Activated T-helper 1 cell treated with Interleukin-2 at 50 U/mL for 16 hours (primary cell): ENCODE data around the gene ZBED4.

ENCODE experiments used
- DNase-seq: peaks from one replicate; pipeline ENCODE4 v3.0.0-alpha.2; 2020; ENCODE audit warnings: low read depth

The ZBED4 gene

DNA sequence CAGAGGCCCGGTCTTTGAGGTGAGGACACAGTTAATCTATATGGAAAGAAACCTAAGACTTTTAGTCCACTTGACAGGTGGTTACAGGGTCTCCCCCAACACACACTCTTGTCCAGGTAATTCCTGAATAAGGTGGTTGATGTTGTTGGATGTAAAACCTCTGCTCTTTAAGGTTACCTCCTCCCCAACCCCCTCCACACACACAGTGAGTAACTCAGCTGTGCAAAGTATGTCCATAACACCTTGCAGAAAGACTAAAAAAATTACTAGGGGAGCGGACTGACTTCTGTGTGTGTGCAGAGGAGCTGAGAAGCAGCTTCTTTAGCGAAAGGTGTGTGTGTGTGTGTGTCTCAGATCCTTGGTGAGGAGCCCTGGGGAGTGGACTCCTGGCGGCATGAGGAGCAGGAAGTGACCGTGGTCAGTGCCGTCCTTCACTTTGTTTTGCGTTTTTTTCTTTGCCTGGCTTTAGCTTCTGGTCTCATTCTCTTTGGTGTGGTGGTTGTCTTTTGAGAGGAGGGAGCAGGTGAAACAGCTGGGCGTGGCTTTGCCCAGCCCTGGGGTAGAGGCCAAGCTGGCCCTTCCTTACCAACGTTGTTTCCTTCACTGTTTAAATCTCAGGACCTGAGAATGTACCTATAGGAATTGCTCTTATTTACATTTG is 1.7 kb downstream of the ZBED4 start:
- no peak for DNase-seq

DNA sequence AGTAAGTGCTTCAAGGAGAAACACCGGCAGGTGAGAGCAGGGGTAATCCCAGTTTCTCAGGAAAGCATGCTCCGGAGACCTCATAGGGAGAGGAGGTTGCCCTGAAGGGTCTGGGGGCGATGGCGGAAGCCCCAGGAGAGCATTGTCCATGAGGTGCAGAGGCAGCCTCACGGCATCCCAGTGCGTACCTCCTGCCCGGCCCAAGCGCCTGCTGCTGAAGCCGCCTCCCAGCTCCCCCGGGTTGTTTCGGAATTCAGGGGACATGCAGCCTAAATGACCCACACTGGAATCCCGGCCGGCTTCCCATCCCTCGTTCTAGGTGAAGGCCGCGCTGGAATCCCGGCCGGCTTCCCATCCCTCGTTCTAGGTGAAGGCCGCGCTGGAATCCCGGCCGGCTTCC is 2.7 kb downstream of the ZBED4 start:
- DNase-seq: no peak

DNA sequence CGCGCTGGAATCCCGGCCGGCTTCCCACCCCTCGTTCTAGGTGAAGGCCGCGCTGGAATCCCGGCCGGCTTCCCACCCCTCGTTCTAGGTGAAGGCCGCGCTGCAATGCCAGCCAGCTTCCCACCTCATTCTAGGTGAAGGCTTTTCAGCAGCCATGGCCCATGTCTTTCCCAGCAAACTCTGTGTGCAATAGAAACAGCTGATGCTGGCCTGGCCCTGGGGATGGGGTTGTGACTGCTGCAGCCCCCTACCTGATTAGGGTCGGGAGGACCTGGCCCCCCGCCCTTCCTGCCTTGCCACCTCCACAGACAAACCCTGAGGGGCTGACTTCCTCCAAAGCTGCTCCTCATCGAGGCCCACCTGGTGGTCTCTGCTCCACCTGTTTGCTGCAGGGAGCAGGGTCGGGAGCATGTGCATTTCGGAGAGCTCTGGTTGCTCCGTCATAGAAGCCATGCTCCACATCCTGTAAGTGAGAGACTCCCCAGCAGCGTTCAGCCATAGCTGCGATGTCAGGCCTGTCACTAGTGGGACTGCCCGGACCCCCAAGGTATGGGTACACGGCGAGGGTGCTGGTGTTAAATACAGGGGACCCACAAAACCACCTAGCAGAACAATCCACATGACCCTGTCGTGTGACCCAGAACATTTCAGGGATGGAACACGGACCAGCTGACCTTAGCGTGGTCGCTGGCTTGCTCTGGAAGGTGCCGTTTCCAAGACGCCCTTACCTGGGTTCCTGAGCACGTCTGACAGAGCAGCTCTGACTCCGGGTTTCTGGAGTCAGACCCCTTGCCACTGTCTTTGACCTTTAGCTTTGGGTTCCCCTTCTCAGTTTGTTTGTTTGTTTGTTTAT is 3.3 kb downstream of the ZBED4 start:
- DNase-seq: no peak

DNA sequence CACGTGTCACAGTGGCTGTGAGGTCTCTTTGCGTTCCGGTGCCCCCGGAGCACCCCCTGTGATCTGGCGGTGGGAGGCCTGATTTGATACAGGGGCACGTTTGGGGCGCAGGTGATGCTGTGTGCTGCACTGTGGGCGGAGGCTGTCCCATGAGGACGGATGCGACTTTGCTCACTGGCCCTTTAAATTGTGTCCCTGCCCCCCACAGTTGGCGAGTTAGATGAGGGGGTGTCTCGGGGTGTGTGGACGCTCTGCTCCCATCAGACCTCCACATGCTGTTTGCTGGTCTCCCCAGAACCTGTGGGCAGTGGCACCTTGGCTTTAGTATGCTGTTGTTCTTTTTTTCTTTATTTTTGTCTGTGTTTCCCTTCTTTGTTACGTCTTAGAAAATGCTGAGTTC is 5.2 kb downstream of the ZBED4 start:
- DNase-seq: no peak

DNA sequence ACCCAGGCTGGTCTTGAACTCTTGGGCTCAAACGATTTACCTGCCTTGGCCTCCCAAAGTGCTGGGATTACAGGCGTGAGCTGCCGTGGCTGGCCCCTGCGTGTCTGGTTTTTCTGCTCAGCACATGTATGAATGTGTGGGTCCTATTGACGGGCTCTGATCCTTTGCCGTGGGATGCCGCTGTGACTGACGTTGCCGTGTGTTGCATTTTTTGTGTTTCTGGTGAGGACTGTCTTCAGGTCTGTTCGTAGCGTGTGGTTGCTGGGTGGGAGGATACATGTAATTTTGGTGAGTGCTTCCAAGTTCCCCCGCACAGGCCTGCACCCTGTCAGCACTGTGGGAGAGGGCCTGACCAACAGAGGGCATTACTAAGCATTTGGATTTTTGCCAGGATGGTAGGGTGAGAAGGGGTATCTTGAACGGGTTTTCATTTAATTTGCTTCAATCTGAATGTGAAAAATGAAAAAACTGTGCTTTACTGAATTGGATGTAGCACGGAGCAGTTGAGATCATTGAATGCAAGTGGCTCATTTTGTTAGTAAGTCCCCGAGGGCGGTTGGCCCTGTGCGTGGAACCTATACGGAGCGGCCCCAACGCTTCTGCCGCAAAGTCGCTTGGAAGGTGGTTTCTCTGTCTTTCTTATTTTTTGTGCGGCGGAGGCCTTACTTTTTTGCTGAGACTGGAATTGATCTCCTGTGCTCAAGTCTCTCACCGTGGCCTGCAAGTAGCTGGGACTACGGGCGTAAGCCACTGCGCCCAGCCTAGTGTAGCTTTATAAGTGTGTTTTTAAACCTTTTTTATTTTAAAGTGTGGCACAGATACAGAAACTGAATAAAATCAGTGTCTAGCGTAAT is 8.2 kb downstream of the ZBED4 start:
- no peak for DNase-seq

DNA sequence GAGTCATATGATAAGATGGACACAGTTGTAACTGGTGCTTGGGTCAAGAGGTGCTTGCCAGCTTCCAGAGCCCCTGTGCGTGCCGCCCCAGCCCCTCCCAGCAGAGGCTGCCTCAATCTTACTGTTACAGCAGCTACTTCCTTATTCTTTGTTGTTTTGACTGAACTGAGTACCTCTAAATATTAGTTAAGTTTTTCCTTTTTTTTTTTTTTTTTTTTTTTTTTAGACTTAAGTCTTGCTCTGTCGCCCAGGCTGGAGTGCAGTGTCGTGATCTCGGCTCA is 8.8 kb downstream of the ZBED4 start:
- no peak for DNase-seq

DNA sequence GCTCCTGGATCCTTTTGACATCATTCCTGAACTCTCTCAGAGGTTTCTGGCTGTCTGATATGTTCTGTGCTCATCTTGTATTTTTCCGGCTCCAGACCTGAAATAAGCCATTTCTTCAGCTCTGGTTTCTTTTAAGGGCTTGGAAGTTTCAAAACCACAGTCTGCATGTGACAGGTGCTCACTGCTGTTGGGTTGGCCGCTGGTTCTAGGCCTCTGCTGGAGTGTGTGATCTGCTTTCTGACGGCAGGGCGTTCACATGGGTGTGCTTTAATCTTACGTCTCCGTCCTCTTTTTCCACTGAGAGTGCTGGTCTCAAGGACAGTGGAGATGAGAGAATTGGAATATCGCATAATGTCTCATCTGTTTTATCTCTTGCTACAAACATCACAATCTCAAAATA is 10.3 kb downstream of the ZBED4 start:
- DNase-seq: no peak

DNA sequence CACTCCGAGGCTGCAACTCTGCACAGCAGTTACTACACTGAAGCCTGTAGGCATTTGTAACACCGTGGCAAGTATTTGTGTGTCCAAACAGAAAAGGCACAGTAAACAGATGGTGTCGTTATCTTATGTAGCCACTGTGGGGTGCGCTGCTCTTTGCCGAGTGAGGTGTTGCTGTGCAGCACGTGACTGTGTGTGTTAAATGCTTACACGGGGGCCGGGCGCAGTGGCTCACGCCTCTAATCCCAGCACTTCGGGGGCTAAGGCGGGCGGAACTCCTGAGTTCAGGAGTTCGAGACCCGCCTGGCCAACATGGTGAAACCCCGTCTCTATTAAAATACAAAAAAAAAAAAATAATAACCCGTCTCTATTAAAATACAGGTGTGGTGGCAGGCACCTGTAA is 11.5 kb downstream of the ZBED4 start:
- no peak for DNase-seq

DNA sequence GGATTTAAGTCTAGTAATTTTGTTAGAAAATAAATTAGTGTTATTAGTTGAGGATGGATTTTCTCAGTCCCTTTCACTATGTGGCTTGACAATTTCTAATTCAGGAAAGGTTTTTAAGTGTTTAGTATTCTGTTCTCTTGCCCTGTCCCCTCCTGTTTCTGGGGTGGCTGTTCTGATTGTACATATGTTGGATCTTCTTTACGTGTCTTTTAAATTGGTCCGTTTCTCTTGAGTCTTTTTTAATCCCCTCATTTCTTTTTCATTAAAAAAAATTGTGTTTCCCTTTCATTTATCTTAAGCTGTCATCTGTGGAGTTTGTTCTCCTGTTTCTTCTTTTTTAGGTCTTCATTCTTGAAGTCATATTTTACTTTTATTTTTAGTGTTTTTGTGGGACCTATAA is 12.5 kb downstream of the ZBED4 start:
- no peak for DNase-seq

DNA sequence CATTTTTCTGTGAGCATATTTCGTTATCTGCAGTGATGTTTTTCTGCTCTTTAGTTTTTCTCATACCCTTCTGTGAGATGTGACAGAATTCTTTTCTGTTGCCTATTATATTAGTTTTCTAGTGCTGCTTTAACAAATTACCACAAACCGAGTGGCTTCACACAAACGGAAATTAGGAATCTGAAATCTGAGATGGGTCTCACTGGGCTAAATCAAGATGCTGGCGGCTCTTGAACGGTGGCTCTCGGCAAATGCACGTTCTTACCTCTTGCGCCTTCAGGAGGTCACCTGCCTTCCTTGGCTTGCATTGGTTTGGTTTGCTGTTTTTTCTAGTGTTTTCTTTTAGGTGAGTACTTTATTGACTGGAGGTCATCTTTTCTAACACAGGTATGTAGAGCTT is 13.0 kb downstream of the ZBED4 start:
- DNase-seq: no peak

DNA sequence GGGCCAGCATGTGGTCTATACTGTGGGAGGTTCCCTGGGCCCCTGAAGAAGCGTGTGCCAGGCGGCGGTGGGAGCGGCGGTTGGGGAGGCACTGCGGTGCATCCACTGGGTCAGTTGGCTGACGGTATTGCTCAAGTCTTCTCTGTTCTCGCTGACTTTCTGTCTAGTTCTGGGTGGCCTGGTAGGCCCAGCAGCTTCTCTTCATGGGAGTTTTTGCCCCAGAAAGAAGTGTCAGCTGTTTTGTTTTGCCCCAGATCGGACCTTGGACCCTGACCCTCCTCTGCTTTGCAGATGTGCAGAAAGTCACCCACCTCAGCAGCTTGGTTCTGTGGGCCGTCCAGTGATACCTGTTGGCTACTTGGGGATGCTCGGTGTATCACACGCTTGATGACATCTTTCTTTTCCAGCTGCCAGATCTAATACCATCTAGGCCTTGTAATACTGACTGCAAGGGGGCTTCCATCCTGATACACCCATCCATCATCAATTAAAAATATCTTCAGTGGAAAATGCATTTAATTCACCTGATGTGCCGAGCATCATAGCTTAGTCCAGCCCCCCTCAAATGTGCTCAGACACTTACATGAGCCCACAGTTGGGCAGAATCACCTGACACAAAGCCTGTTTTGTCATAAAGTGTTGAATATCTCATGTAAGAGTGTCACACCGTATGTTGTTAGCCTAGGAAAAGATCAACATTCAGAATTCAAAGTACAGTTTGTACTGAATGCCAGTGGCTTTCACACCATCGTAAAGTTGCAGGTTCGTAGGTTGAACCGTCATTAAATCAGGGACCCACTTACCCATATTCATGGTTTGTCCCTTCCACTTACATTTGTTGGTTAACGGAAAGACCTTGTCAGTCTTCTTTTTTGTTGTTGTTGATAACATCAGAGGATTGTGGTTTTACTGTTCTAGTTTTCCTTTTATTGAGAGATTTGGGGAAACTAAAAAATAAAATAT is 13.9 kb downstream of the ZBED4 start:
- DNase-seq: no peak

DNA sequence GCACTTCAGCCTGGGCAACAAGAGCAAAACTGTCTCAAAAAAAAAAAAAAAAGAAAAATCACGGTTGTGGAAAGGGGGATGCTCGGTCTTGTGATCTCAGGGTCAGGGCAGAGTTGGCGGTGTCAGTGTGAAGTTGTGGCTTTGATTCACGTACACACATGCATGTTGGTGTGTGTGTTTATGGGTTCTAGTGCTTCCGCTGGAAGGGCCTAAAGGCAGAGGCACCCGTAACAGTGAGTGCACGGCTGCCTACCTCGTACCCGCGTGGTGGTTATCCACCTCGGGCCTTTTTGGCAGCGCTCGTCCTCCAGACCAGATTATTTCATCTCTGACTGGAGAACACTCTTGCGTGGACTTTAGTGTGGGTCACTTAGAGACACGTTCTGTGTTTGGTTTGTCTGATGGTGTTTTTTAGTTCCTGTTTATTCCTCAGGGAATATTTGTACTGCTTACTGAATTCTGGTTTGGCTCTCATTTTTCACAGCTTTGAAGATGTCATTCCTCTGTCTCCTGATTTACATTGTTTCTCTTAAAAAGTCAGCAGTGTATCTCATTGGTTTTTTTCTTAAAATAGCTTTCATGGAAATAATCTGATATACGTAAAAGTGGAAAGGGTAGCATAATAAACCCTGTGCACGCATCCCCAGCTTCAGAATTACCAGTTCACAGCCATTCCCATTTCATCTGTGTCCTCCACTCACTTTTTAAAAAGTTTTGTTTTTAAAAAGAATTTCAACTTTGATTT is 15.6 kb downstream of the ZBED4 start:
- DNase-seq: no peak

DNA sequence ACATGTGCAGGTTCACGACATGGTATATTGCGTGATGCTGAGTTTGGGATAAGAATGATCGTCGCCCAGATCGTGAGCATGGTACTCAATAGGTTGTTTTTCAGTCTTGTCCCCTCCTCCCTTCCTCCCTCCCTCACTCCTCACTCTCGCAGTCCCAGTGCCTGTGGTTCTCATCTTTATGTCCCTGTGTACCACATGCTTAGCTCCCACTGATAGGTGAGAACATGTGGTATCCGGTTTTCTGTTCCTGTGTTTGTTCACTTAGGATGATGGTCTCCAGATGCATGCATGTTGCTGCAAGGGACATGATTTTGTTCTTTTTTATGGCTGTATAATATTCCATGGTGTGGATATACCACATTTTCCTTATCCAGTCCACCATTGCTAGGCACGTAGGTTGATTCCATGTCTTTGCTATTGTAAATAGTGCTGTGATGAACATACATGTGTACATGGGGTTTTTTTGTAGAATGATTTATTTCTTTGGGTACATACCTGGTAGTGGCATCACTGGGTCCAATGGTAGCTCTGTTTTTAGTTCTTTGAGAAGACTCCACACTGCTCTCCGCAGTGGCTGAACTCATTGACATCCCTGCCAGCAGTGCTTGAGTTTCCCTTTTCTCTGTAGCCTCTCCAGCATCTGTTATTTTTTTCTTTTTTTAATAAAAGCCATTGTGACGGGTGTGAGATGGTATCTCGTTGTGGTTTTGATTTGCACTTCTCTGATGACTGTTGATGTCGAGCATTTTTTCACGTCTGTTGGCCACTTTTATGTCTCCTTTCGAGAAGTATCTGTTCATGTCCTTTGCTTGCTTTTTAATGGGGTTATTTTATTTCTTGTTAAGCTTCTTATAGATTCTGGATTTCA is 16.4 kb downstream of the ZBED4 start:
- no peak for DNase-seq

DNA sequence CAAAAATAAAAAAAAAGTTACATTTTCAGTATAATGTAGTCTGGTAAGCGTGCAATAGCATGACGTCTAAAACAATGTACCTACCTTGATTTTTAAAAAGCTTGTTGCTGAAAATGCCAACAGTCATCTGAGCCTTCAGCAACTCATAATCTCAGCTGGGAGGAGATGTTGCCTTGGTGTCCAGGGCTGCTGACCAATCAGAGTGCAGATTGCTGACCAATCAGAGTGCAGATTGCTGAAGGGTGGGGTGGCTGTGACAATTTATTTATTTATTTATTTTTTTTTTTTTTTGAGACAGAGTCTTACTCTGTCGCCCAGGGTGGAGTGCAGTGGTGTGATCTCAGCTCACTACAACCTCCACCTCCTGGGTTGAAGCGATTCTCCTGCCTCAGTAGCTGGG is 17.8 kb downstream of the ZBED4 start:
- DNase-seq: no peak

DNA sequence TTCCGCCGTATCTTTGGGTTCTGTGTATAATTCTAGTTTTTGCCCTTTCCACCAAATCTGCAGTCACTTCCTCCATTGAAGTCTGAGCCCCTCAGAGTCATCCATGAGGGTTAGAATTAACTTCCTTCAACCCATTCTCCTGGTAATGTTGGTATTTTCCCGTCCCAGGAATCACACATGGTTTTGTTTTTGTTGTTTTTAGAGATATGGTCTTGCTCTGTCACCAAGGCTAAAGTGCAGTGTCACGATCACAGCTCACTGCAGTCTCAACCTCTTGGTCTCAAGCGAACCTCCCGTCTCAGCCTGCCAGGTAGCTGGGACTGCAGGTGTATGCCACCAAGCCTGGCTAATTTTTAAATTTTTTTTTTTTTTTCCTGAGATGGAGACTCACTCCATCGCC is 18.7 kb downstream of the ZBED4 start:
- DNase-seq: no peak

DNA sequence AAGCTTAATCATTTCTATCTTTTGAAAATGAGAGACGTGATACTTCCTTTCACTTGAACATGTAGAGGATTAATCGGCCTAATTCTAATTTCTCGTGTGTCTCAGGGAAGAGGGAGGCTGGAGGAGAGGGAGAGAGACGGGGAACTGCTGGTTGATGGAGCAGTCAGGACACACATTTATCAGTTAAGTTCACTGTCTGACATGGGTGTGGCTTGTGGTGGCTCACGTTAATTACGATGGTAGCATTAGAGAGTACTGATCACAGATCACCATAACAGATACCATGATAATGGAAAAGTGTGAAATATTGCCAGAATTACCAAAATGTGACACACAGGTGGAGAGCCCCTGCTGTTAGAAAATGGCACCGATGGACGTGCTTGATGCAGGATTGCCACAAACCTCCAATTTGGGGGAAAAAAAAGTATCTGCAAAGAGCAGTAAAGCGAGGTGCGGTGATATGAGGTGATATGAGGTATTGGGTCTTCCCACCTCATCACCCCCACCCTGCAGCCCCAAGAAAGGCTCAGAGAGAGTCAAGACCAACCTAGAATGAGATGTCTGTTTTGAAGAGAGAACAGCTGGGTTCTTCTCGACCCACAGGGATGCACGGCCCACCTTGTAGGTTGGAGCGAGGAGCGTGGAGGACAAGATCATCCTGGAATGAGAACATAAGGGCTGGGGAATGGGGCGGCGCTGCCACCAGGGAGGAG is 19.7 kb downstream of the ZBED4 start:
- DNase-seq: no peak

DNA sequence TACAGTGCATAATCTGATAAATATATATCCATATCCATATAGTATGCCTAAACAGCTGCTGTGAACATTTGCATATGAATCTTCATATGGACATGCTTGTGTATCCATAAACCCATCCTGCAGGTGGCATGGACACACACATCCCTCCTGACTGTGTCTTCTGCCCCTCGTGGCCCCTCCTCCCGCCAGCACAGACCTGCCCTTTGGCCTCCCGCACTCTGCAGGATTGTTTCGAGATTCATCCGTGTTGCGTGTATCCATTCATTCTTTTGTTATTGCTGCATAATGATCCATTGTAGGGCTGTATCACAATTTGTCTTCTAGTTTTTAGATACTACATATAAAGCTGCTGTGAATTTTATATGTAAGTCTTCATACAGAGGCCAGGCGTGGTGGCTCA is 24.0 kb downstream of the ZBED4 start:
- DNase-seq: no peak

DNA sequence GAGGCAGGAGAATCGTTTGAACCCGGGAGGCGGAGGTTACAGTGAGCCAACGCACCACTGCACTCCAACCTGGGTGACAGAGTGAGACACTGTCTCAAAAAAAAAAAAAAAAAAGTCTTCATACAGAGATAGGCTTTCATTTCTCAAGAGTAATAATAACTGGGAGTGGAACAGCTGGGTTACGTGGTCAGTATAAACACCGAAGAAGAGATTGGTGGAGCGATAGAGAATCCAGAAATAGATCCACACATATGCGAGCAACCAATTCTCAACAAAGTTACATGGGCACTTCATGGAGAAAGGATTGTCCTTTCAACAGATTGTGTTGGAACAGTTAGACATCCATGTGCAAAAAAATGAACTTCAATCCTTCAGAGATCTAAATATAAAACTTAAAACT is 24.6 kb downstream of the ZBED4 start:
- DNase-seq: no peak

DNA sequence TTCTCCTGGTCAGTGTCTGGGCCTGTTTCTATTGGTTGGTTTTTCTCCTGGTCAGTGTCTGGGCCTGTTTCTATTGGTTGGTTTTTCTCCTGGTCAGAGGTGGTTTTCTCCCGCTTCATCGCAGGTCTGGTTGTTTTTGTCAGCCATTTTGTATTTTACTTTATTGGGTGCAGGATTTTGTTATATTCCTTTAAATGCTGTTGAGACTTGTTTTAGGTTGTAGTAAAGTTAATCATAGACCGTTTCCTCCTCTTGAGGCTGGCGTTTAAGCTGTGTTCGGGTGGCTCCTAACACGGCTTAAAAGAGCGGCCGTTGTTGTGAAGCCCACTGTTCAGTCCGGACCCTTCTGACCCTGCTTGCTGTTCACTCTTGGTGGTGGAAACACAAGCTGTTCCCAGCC is 26.2 kb downstream of the ZBED4 start:
- no peak for DNase-seq

DNA sequence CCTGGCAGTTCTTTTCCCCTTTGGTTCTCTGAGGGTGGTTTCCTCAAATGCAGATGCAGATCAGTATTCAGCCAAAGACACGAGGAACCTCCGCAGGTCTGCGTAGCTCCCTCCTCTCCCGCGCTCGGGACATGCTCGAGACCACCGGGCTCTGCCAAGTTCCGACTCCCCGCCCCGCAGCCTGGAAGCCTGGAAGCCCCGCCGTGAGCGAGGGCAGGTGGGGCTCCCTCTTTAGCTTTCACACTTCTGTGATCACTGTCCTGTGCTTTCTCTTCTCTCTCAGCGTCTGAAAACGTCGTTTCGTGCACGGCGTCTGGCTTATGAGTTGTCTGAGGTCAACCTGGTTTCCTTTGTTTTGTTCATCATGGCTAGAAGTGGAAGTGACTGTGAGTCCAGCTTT is 26.6 kb downstream of the ZBED4 start:
- no peak for DNase-seq
